GM10248 (cell line): Measurements from ENCODE around the gene BCL2.
"Not testable (repeated sequence)": the region's sequence is repeated elsewhere in the genome, so short reads cannot be mapped to it uniquely, and the experiment has no call there.

Source experiments
- CTCF ChIA-PET: fragments of 300-600 bp; sonication (Branson Sonifier 250); formaldehyde crosslinking; extraction: SDS; loops from one replicate; lab custom pipeline; 2021; ENCODE audit warnings: antibody characterized with exemption; lab: Yijun Ruan, JAX
- POLR2A ChIA-PET: fragments of 350-650 bp; sonication (Branson Sonifier 250); formaldehyde crosslinking; extraction: SDS; loops from one replicate; lab custom pipeline; 2020; ENCODE audit warnings: antibody characterized with exemption; lab: Yijun Ruan, JAX
- DNase-seq: peaks from one replicate; pipeline ENCODE4 v3.0.0; 2012; ENCODE audit errors: extremely low spot score
- CTCF ChIP-seq: IDR thresholded peaks from 2 replicates; pipeline ENCODE4 v1.5.1; 2012; ENCODE audit warnings: mild to moderate bottlenecking, low read depth; ENCODE audit errors: extremely low read depth, missing control alignments, control extremely low read depth

The BCL2 gene

GRCh38 chr18:63192126-63192884 lies 127.3 kb downstream of the BCL2 start:
- ChIA-PET POLR2A (interaction anchor here (0.7 to 1.3 kb wide), 2 partner anchors 31 to 122 kb away, joined by 3 read pairs; no protein-coding TSS in a partner anchor), CTCF (interaction anchor here (1.0 to 2.2 kb wide), 7 partner anchors 10 to 127 kb away, joined by 3 to 9 read pairs (median 4); partner anchors contain the start of gene BCL2)
- no peak for DNase-seq
- TF ChIP-seq CTCF, result no peak

GRCh38 chr18:63191413-63191812 lies 128.2 kb downstream of the BCL2 start:
- no peak for DNase-seq
- ChIA-PET POLR2A (no interaction called here), CTCF (interaction anchor here (1.0 to 2.2 kb wide), 6 partner anchors 11 to 127 kb away, joined by 3 to 9 read pairs (median 4); partner anchors contain the start of gene BCL2)
- no peak for TF ChIP-seq CTCF

- CTCF ChIA-PET, result interaction anchor here (1.0 to 2.2 kb wide), 3 partner anchors 11 to 128 kb away, joined by 3 to 9 read pairs (median 3); partner anchors contain the start of gene BCL2
- DNase-seq, POLR2A ChIA-PET: not testable (repeated sequence)
Measured at GRCh38 chr18:63190838-63191237, 128.7 kb downstream of the BCL2 start.

- CTCF ChIA-PET, result interaction anchor here (0.9 to 1.6 kb wide), 3 partner anchors 8 to 66 kb away, joined by 3 read pairs; no protein-coding TSS in a partner anchor
- POLR2A ChIA-PET, result no interaction called here
- DNase-seq, result no peak
- TF ChIP-seq CTCF, result no peak
Measured at GRCh38 chr18:63189817-63190216, 129.8 kb downstream of the BCL2 start.

GRCh38 chr18:63189041-63189440 lies 130.5 kb downstream of the BCL2 start:
- no peak for TF ChIP-seq CTCF
- ChIA-PET CTCF (interaction anchor here (1.0 to 1.6 kb wide), 2 partner anchors 9 to 67 kb away, joined by 3 read pairs; no protein-coding TSS in a partner anchor), POLR2A (no interaction called here)
- no peak for DNase-seq

- CTCF ChIA-PET, result interaction anchor here (0.7 to 3.0 kb wide), 11 partner anchors 9 to 135 kb away, joined by 3 to 17 read pairs (median 4); no protein-coding TSS in a partner anchor
- no peak for TF ChIP-seq CTCF
- POLR2A ChIA-PET, result no interaction called here
- DNase-seq, result no peak
Measured at GRCh38 chr18:63187791-63188460, 131.6 kb downstream of the BCL2 start.
